Upper lobe of left lung (tissue), 4 donors: Measurements from ENCODE around the gene STAC3.

Source experiments
- EP300 ChIP-seq, 4 donors: sonication (generic); formaldehyde crosslinking; IDR thresholded peaks; one replicate each; pipeline ENCODE4 v1.5.1; 2017; ENCODE audit warnings: antibody characterized with exemption in 4 of 4, control low read depth in 2 of 4
- POLR2A ChIP-seq, 4 donors: fragments of 450-650 bp; IDR thresholded peaks; one replicate each; pipeline ENCODE4 v1.5.1; 2016 to 2017; ENCODE audit warnings: antibody characterized with exemption in 4 of 4, mild to moderate bottlenecking in 2 of 4
- TF ChIP-seq, protein P1 (sequence below), 6 experiments: fragments of 450-650 bp in 4 of 6; fragments of 200-600 bp in 2 of 6; sonication (generic) in 2 of 6; IDR thresholded peaks; one replicate each; pipeline ENCODE4 v1.5.1; 2016 to 2019; ENCODE audit warnings: antibody characterized with exemption in 6 of 6

GRCh38 chr12:57203791-57204190 lies 47.2 kb downstream of the STAC3 start:
- TF ChIP-seq EP300 (IDR thresholded peaks at IDR 0.05) (no peak), POLR2A (IDR thresholded peaks at IDR 0.05) (no peak)
- TF ChIP-seq, protein P1, sequence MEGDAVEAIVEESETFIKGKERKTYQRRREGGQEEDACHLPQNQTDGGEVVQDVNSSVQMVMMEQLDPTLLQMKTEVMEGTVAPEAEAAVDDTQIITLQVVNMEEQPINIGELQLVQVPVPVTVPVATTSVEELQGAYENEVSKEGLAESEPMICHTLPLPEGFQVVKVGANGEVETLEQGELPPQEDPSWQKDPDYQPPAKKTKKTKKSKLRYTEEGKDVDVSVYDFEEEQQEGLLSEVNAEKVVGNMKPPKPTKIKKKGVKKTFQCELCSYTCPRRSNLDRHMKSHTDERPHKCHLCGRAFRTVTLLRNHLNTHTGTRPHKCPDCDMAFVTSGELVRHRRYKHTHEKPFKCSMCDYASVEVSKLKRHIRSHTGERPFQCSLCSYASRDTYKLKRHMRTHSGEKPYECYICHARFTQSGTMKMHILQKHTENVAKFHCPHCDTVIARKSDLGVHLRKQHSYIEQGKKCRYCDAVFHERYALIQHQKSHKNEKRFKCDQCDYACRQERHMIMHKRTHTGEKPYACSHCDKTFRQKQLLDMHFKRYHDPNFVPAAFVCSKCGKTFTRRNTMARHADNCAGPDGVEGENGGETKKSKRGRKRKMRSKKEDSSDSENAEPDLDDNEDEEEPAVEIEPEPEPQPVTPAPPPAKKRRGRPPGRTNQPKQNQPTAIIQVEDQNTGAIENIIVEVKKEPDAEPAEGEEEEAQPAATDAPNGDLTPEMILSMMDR (IDR thresholded peaks at IDR 0.05) = no peak
